IMR-90 (cell line): ENCODE data around the gene PARD6G. TPM values are rescaled to one million over a fixed set of nuclear protein-coding genes. Genes with fewer than 3 reads are reported as not detected.
A peak's percentile ranks its signal among the peaks of the same experiment; 100 is the strongest.

Experiments used
- ATAC-seq: fragments of 200-7000 bp; cut with Tn5 transposase; 2 replicates; pipeline ENCODE4 v1.9.1; 2020; ENCODE audit warnings: low read depth, mild to moderate bottlenecking, moderate library complexity
- BruUV-seq: library from RNA; stranded (reverse); fragments of 400-500 nt; replicated peaks from 2 replicates; lab custom pipeline; 2021; lab: Mats Ljungman, UMichigan
- CTCF ChIA-PET: fragments of 300-600 bp; formaldehyde crosslinking; extraction: SDS; loops from one replicate; lab custom pipeline; 2021; ENCODE audit warnings: antibody characterized with exemption; lab: Yijun Ruan, JAX
- POLR2A ChIA-PET: fragments of 300-600 bp; sonication (Branson Sonifier 250); formaldehyde crosslinking; loops from one replicate; lab custom pipeline; 2022; ENCODE audit warnings: antibody characterized with exemption; ENCODE audit not compliant: unreplicated experiment; lab: Charles Lee
- DNase-seq: peaks from one replicate; pipeline ENCODE4 v3.0.0; 2013
- H2AFZ ChIP-seq: replicated peaks from 2 replicates; pipeline ENCODE3; 2013; ENCODE audit warnings: low read length, mild to moderate bottlenecking; ENCODE audit not compliant: poor library complexity
- H2AK5ac ChIP-seq: 2 replicates; pipeline ENCODE4 v1.6.1; 2013; ENCODE audit warnings: low read depth, low read length, inconsistent platforms
- H2AK9ac ChIP-seq: replicated peaks from 2 replicates; pipeline ENCODE3; 2013; ENCODE audit warnings: mild to moderate bottlenecking, low read depth, low read length, moderate library complexity; ENCODE audit not compliant: poor library complexity
- H2BK120ac ChIP-seq: 2 replicates; pipeline ENCODE4 v1.6.1; 2013; ENCODE audit warnings: low read depth, low read length, inconsistent platforms
- H2BK15ac ChIP-seq: 3 replicates; pipeline ENCODE4 v1.6.1; 2013; ENCODE audit warnings: low read depth, low read length, inconsistent platforms
- H2BK20ac ChIP-seq: 2 replicates; pipeline ENCODE4 v1.6.1; 2013; ENCODE audit warnings: low read depth, mild to moderate bottlenecking, inconsistent platforms, low read length, moderate library complexity
- H2BK5ac ChIP-seq: 2 replicates; pipeline ENCODE4 v1.6.1; 2013; ENCODE audit warnings: mild to moderate bottlenecking, low read depth, low read length, inconsistent platforms; ENCODE audit not compliant: poor library complexity, severe bottlenecking
- H3K14ac ChIP-seq: replicated peaks from 2 replicates; pipeline ENCODE4 v1.6.1; 2013; ENCODE audit warnings: low read depth, low read length, inconsistent platforms
- H3K18ac ChIP-seq: 2 replicates; pipeline ENCODE4 v1.6.1; 2013; ENCODE audit warnings: low read depth, low read length, control low read depth
- H3K23ac ChIP-seq: 2 replicates; pipeline ENCODE4 v1.6.1; 2013; ENCODE audit warnings: low read depth, low read length, inconsistent platforms
- H3K27ac ChIP-seq: 2 replicates; pipeline ENCODE4 v1.5.1; 2013; ENCODE audit warnings: mild to moderate bottlenecking, control low read depth, low read length; ENCODE audit not compliant: insufficient read depth
- H3K27me3 ChIP-seq: 2 replicates; pipeline ENCODE4 v1.6.1; 2013; ENCODE audit warnings: low read length; ENCODE audit not compliant: control insufficient read depth, insufficient read depth
- H3K36me3 ChIP-seq: 2 replicates; pipeline ENCODE4 v1.6.1; 2013; ENCODE audit warnings: low read length, mixed read lengths; ENCODE audit not compliant: control insufficient read depth, insufficient read depth
- H3K4ac ChIP-seq: 2 replicates; pipeline ENCODE4 v1.6.1; 2013; ENCODE audit warnings: low read depth, low read length, inconsistent platforms
- H3K4me1 ChIP-seq: 2 replicates; pipeline ENCODE4 v1.6.1; 2013; ENCODE audit warnings: low read length, mixed read lengths; ENCODE audit not compliant: control insufficient read depth, insufficient read depth
- H3K4me2 ChIP-seq: 2 replicates; pipeline ENCODE4 v1.6.1; 2013; ENCODE audit warnings: low read depth, mild to moderate bottlenecking, control low read depth, low read length, moderate library complexity
- H3K4me3 ChIP-seq: 2 replicates; pipeline ENCODE4 v1.5.1; 2013; ENCODE audit warnings: low read depth, mild to moderate bottlenecking, control low read depth, low read length, moderate library complexity; ENCODE audit not compliant: insufficient read depth
- H3K56ac ChIP-seq: 2 replicates; pipeline ENCODE4 v1.6.1; 2013; ENCODE audit warnings: low read length, inconsistent platforms; ENCODE audit not compliant: insufficient read depth; ENCODE audit errors: extremely low read depth
- H3K79me1 ChIP-seq, 2 experiments: 2 replicates each; pipeline ENCODE4 v1.6.1; 2013; ENCODE audit warnings: low read length in 2 of 2, inconsistent platforms in 1 of 2, low read depth in 1 of 2
- H3K9ac ChIP-seq: 2 replicates; pipeline ENCODE4 v1.6.1; 2013; ENCODE audit warnings: low read depth, low read length, control low read depth
- H3K9me1 ChIP-seq: 2 replicates; pipeline ENCODE4 v1.6.1; 2013; ENCODE audit warnings: low read length, inconsistent platforms; ENCODE audit not compliant: insufficient read depth
- H3K9me3 ChIP-seq: 2 replicates; pipeline ENCODE4 v1.6.1; 2013; ENCODE audit warnings: low read length; ENCODE audit not compliant: control insufficient read depth, insufficient read depth
- H4K20me1 ChIP-seq: 2 replicates; pipeline ENCODE4 v1.6.1; 2013; ENCODE audit warnings: low read length, inconsistent platforms; ENCODE audit not compliant: insufficient read depth
- H4K5ac ChIP-seq: 2 replicates; pipeline ENCODE4 v1.6.1; 2013; ENCODE audit warnings: mild to moderate bottlenecking, low read depth, low read length, control low read depth
- H4K8ac ChIP-seq, 2 experiments: 2 replicates each; pipeline ENCODE4 v1.6.1; 2013; ENCODE audit warnings: low read depth in 2 of 2, low read length in 2 of 2, control low read depth in 1 of 2, inconsistent platforms in 1 of 2
- H4K91ac ChIP-seq: 2 replicates; pipeline ENCODE4 v1.6.1; 2013; ENCODE audit warnings: low read depth, low read length, inconsistent platforms; ENCODE audit not compliant: insufficient read depth
- BHLHE40 ChIP-seq: fragments of 150-350 bp; IDR thresholded peaks from 2 replicates; pipeline ENCODE4 v1.6.1; 2016; ENCODE audit warnings: mild to moderate bottlenecking, low read depth, low read length
- CEBPB ChIP-seq: IDR thresholded peaks from 2 replicates; pipeline ENCODE4 v1.6.1; 2012; ENCODE audit warnings: low read depth, low read length, improper control_type of control experiment
- CHD1 ChIP-seq: IDR thresholded peaks from 2 replicates; pipeline ENCODE4 v1.6.1; 2012; ENCODE audit warnings: low read depth, low read length, improper control_type of control experiment
- CTCF ChIP-seq: conservative IDR thresholded peaks from 2 replicates; pipeline ENCODE4 v1.5.1; 2012; ENCODE audit warnings: mild to moderate bottlenecking, low read depth, low read length, improper control_type of control experiment
- ELK1 ChIP-seq: fragments of 150-350 bp; IDR thresholded peaks from 2 replicates; pipeline ENCODE4 v1.6.1; 2016; ENCODE audit warnings: low read depth, mild to moderate bottlenecking, low read length, moderate library complexity, borderline replicate concordance
- FOS ChIP-seq: fragments of 150-350 bp; IDR thresholded peaks from 2 replicates; pipeline ENCODE4 v1.6.1; 2016; ENCODE audit warnings: low read depth, low read length
- MAFK ChIP-seq: IDR thresholded peaks from 2 replicates; pipeline ENCODE4 v1.6.1; 2012; ENCODE audit warnings: low read depth, low read length, improper control_type of control experiment
- MAZ ChIP-seq: IDR thresholded peaks from 2 replicates; pipeline ENCODE4 v1.6.1; 2012; ENCODE audit warnings: low read depth, mild to moderate bottlenecking, low read length, improper control_type of control experiment, moderate library complexity, borderline replicate concordance
- MXI1 ChIP-seq: IDR thresholded peaks from 2 replicates; pipeline ENCODE4 v1.6.1; 2012; ENCODE audit warnings: low read depth, mild to moderate bottlenecking, low read length, moderate library complexity, borderline replicate concordance
- NFE2L2 ChIP-seq: fragments of 150-350 bp; IDR thresholded peaks from 2 replicates; pipeline ENCODE4 v1.6.1; 2016; ENCODE audit warnings: low read depth, mild to moderate bottlenecking, low read length
- RCOR1 ChIP-seq: IDR thresholded peaks from 2 replicates; pipeline ENCODE4 v1.6.1; 2012; ENCODE audit warnings: mild to moderate bottlenecking, low read length, improper control_type of control experiment; ENCODE audit not compliant: insufficient replicate concordance
- RFX5 ChIP-seq: IDR thresholded peaks from 2 replicates; pipeline ENCODE4 v1.8.0; 2012; ENCODE audit warnings: low read depth, mild to moderate bottlenecking, low read length, moderate library complexity
- SMC3 ChIP-seq: fragments of 150-350 bp; IDR thresholded peaks from 2 replicates; pipeline ENCODE4 v1.6.1; 2016; ENCODE audit warnings: low read depth, mild to moderate bottlenecking, antibody characterized with exemption, low read length, moderate library complexity
- USF2 ChIP-seq: fragments of 150-350 bp; IDR thresholded peaks from 2 replicates; pipeline ENCODE4 v1.6.1; 2017; ENCODE audit warnings: mild to moderate bottlenecking, antibody characterized with exemption, low read length, low read depth
- WGBS, 2 experiments: methylation state at CpG; one replicate each; pipeline versions ENCODE4 v1.1.5 to v1.1.7; 2013; ENCODE audit warnings: missing lambda C conversion rate in 2 of 2; ENCODE audit not compliant: insufficient read length in 1 of 2; ENCODE audit errors: extremely low coverage in 2 of 2; 5-methylcytosine and 5-hydroxymethylcytosine counted together
- dilution Hi-C: fragments of 300-500 bp; cut with HindIII; formaldehyde crosslinking; loops from one replicate; pipeline ENCODE4 v1.14.3; 2018; ENCODE audit warnings: low sequenced_read_pairs; ENCODE audit not compliant: unreplicated experiment
- in situ Hi-C: fragments of 300-500 bp; cut with MboI; formaldehyde crosslinking; loops from 3 replicates; pipeline ENCODE4 v1.14.3; 2019; ENCODE audit warnings: low sequenced_read_pairs, inconsistent platforms, mixed read lengths
- intact Hi-C: fragments of 100-400 bp; cut with micrococcal nuclease; formaldehyde crosslinking; loops from 2 replicates; pipeline ENCODE4 v1.10.0; 2022
- polyA plus RNA-seq, 3 experiments: library from polyadenylated mRNA; depleted of rRNA; stranded (reverse); fragments of >200 nt; gene quantifications; 2 replicates each; pipeline ENCODE4 v1.2.3, GENCODE V29; 2012; ENCODE audit warnings: low replicate concordance in 1 of 3
- total RNA-seq: library from RNA; depleted of rRNA; stranded (reverse); fragments of >200 nt; gene quantifications from 2 replicates; pipeline ENCODE4 v1.2.3, GENCODE V29; 2012

PARD6G gene
- total and polyA plus RNA-seq, 2 of the 4 experiments (the other 2 are of a cell fraction) = 2.5 to 4.6 TPM

DNA sequence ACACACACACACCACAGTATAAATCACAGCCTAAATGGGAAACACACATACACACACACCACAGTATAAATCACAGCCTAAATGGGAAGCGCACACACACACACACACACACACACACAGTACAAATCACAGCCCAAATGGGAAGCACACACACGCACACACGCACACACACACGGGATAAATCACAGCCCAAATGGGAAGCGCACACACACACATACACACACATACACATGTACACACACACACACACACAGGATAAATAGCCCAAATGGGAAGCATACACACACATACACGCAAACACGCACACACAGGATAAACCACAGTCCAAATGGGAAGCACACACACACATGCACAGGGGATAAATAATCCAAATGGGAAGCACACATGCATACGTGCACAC, 70.2 kb downstream of the PARD6G start:
- in situ Hi-C loops = no loop called here
- POLR2A ChIA-PET = no interaction called here
- Histone ChIP-seq H2BK120ac (no peak overlapping the region), H4K8ac (no peak overlapping the region), H3K9me3 (no peaks in the 10 kb centered on the region), H3K18ac (no peak overlapping the region), H3K4me2 (no peak overlapping the region; the same call in 1 of the 2 replicates), H3K9me1 (peaks cover 11% of the 10 kb centered on the region), H3K14ac (no peak overlapping the region), H2AK9ac (no peak overlapping the region), H2BK15ac (no peak overlapping the region), H3K79me1 (peaks cover 0 to 9% of the 10 kb centered on the region in 2 experiments; a peak in 1 of 4 replicates), H2AK5ac (no peak overlapping the region; the same call in 1 of the 2 replicates), H3K4ac (no peak overlapping the region), H3K9ac (no peak overlapping the region), H2AFZ (no peak overlapping the region), H3K4me1 (peaks cover 2% of the 10 kb centered on the region; the same call in 1 of the 2 replicates), H3K36me3 (no peaks in the 10 kb centered on the region), H4K5ac (no peak overlapping the region), H4K20me1 (0 out of 2 replicates have a peak, but pooled peaks cover 3% of the 10 kb centered on the region), H3K23ac (no peak overlapping the region), H3K4me3 (no peak overlapping the region), H3K27ac (no peak overlapping the region), H2BK5ac (peak overlapping the region; percentile 18), H3K27me3 (no peaks in the 10 kb centered on the region), H4K91ac (no peak overlapping the region), H3K56ac (no peak overlapping the region), H2BK20ac (no peak overlapping the region)
- intact Hi-C loops = no loop called here
- dilution Hi-C loops = no loop called here
- no CpG with 5 or more reads among the region's 8 CpGs for WGBS, 2 experiments
- ATAC-seq (no peak), DNase-seq (no peak)
- TF ChIP-seq BHLHE40 = no peak
- no peak for TF ChIP-seq SMC3
- no peak for TF ChIP-seq ELK1
- TF ChIP-seq FOS = no peak
- no peak for TF ChIP-seq USF2
- TF ChIP-seq MAFK = no peak
- no peak for TF ChIP-seq MAZ
- no peak for TF ChIP-seq NFE2L2
- TF ChIP-seq CEBPB = no peak
- TF ChIP-seq CTCF = no peak
- TF ChIP-seq MXI1 = no peak
- no peak for TF ChIP-seq CHD1
- no peak for TF ChIP-seq RCOR1
- no peak for TF ChIP-seq RFX5
- BruUV-seq = no TSS peak
- CTCF ChIA-PET = no interaction called here
